Measurements from ENCODE around the gene GJB2.
"Not testable (repeated sequence)": the region's sequence is repeated elsewhere in the genome, so short reads cannot be mapped to it uniquely, and the experiment has no call there.

The GJB2 gene

GRCh38 chr13:20161951-20162300, 30.8 kb downstream of the GJB2 start:
- DNase-seq = no peak

- no peak for DNase-seq
Observed at GRCh38 chr13:20161275-20161950, 31.3 kb downstream of the GJB2 start.

GRCh38 chr13:20160306-20161274, 32.1 kb downstream of the GJB2 start, which contains the start of gene GJA3:
GJA3 (minus strand) TSS chr13:20161052; CDS start chr13:20143288, 17,764 bp downstream.
- DNase-seq = no peak

GRCh38 chr13:20159646-20160305, 33.0 kb downstream of the GJB2 start:
- DNase-seq = no peak

GRCh38 chr13:20157151-20157796, 35.5 kb downstream of the GJB2 start:
- no peak for DNase-seq

GRCh38 chr13:20156702-20157101, 36.0 kb downstream of the GJB2 start:
- DNase-seq = peak; percentile 49

- not testable (repeated sequence) for DNase-seq
Observed at GRCh38 chr13:20153290-20153689, 39.4 kb downstream of the GJB2 start.

- no peak for DNase-seq
Observed at GRCh38 chr13:20151612-20152011, 41.1 kb downstream of the GJB2 start.

GRCh38 chr13:20151016-20151415, 41.7 kb downstream of the GJB2 start:
- no peak for DNase-seq

GRCh38 chr13:20150561-20150960, 42.2 kb downstream of the GJB2 start:
- DNase-seq = no peak

- DNase-seq = no peak
Observed at GRCh38 chr13:20149762-20150161, 43.0 kb downstream of the GJB2 start.

GRCh38 chr13:20148501-20149183, 44.1 kb downstream of the GJB2 start:
- no peak for DNase-seq

- DNase-seq = no peak
Observed at GRCh38 chr13:20146381-20146780, 46.4 kb downstream of the GJB2 start.

- DNase-seq = no peak
Observed at GRCh38 chr13:20145521-20145920, 47.2 kb downstream of the GJB2 start.

- DNase-seq = no peak
Observed at GRCh38 chr13:20144141-20144850, 48.4 kb downstream of the GJB2 start.

- no peak for DNase-seq
Observed at GRCh38 chr13:20142927-20143480, 49.7 kb downstream of the GJB2 start.

GRCh38 chr13:20142023-20142926, 50.5 kb downstream of the GJB2 start:
- DNase-seq = no peak

GRCh38 chr13:20141238-20142022, 51.3 kb downstream of the GJB2 start:
- DNase-seq = no peak

GRCh38 chr13:20140487-20140886, 52.3 kb downstream of the GJB2 start:
- DNase-seq = no peak
